ENCODE data around the gene CFTR.

Gene CFTR

GRCh38 chr7:117666689-117667088 lies 186.9 kb downstream of the CFTR start:
- Histone ChIP-seq H3K4me1 (ENCODE audit: insufficient read depth, low read length) (peaks cover 17% of the 10 kb centered on the region), H3K36me3 (ENCODE audit: insufficient read depth, low read length) (no peaks in the 10 kb centered on the region), H3K9ac (ENCODE audit: low read depth, low read length) (no peak overlapping the region), H3K27me3 (ENCODE audit: insufficient read depth, low read length, poor library complexity) (no peaks in the 10 kb centered on the region), H3K4me3 (ENCODE audit: low read depth in 1 of 2, low read length in 2 of 2) (no peak overlapping the region), H2AFZ (ENCODE audit: low read depth, low read length) (no peak overlapping the region), H4K20me1 (ENCODE audit: insufficient read depth, low read length) (no peaks in the 10 kb centered on the region), H3K79me2 (ENCODE audit: insufficient read depth, low read length) (no peaks in the 10 kb centered on the region), H3K4me2 (ENCODE audit: insufficient read depth, low read length) (no peak overlapping the region), H3K9me3 (ENCODE audit: insufficient read depth, low read length, severe bottlenecking) (no peaks in the 10 kb centered on the region), H3K27ac (ENCODE audit: low read length) (no peak overlapping the region)
- TF ChIP-seq CTCF (IDR thresholded peaks at IDR 0.05; ENCODE audit: borderline replicate concordance, extremely low read depth, low read length, poor library complexity, severe bottlenecking) (no peak), EZH2 (IDR thresholded peaks at IDR 0.05; ENCODE audit: borderline replicate concordance, low read depth, low read length, severe bottlenecking) (no peak)
- DNase-seq (no peak), ATAC-seq (ENCODE audit: insufficient read depth, low read depth) (no peak)

- H3K36me3 ChIP-seq (ENCODE audit: insufficient read depth, low read length): no peaks in the 10 kb centered on the region
- H3K4me3 ChIP-seq (ENCODE audit: low read depth in 1 of 2, low read length in 2 of 2): no peak overlapping the region
- H3K9me3 ChIP-seq (ENCODE audit: insufficient read depth, low read length, severe bottlenecking): no peaks in the 10 kb centered on the region
- H3K9ac ChIP-seq (ENCODE audit: low read depth, low read length): no peak overlapping the region
- H3K27ac ChIP-seq (ENCODE audit: low read length): no peak overlapping the region
- no peaks in the 10 kb centered on the region for H4K20me1 ChIP-seq (ENCODE audit: insufficient read depth, low read length)
- ATAC-seq (ENCODE audit: insufficient read depth, low read depth): no peak
- TF ChIP-seq CTCF (IDR thresholded peaks at IDR 0.05; ENCODE audit: borderline replicate concordance, extremely low read depth, low read length, poor library complexity, severe bottlenecking): no peak
- TF ChIP-seq EZH2 (IDR thresholded peaks at IDR 0.05; ENCODE audit: borderline replicate concordance, low read depth, low read length, severe bottlenecking): no peak
- peaks cover 17% of the 10 kb centered on the region for H3K4me1 ChIP-seq (ENCODE audit: insufficient read depth, low read length)
- no peak overlapping the region for H3K4me2 ChIP-seq (ENCODE audit: insufficient read depth, low read length)
- H2AFZ ChIP-seq (ENCODE audit: low read depth, low read length): no peak overlapping the region
- no peaks in the 10 kb centered on the region for H3K27me3 ChIP-seq (ENCODE audit: insufficient read depth, low read length, poor library complexity)
- no peaks in the 10 kb centered on the region for H3K79me2 ChIP-seq (ENCODE audit: insufficient read depth, low read length)
- no peak for DNase-seq
Measured at GRCh38 chr7:117667456-117667855, 187.6 kb downstream of the CFTR start.

- H4K20me1 ChIP-seq (ENCODE audit: insufficient read depth, low read length): no peaks in the 10 kb centered on the region
- no peaks in the 10 kb centered on the region for H3K36me3 ChIP-seq (ENCODE audit: insufficient read depth, low read length)
- no peak overlapping the region for H3K4me3 ChIP-seq (ENCODE audit: low read depth in 1 of 2, low read length in 2 of 2)
- H3K79me2 ChIP-seq (ENCODE audit: insufficient read depth, low read length): no peaks in the 10 kb centered on the region
- peaks cover 2% of the 10 kb centered on the region for H3K9me3 ChIP-seq (ENCODE audit: insufficient read depth, low read length, severe bottlenecking)
- peaks cover 24% of the 10 kb centered on the region for H3K4me1 ChIP-seq (ENCODE audit: insufficient read depth, low read length)
- H2AFZ ChIP-seq (ENCODE audit: low read depth, low read length): no peak overlapping the region
- H3K4me2 ChIP-seq (ENCODE audit: insufficient read depth, low read length): no peak overlapping the region
- no peak for TF ChIP-seq EZH2 (IDR thresholded peaks at IDR 0.05; ENCODE audit: borderline replicate concordance, low read depth, low read length, severe bottlenecking)
- TF ChIP-seq CTCF (IDR thresholded peaks at IDR 0.05; ENCODE audit: borderline replicate concordance, extremely low read depth, low read length, poor library complexity, severe bottlenecking): no peak
- DNase-seq (no peak), ATAC-seq (ENCODE audit: insufficient read depth, low read depth) (no peak)
- no peaks in the 10 kb centered on the region for H3K27me3 ChIP-seq (ENCODE audit: insufficient read depth, low read length, poor library complexity)
- H3K9ac ChIP-seq (ENCODE audit: low read depth, low read length): no peak overlapping the region
- no peak overlapping the region for H3K27ac ChIP-seq (ENCODE audit: low read length)
Measured at GRCh38 chr7:117669818-117670217, 190.0 kb downstream of the CFTR start.

GRCh38 chr7:117672453-117672852 lies 192.6 kb downstream of the CFTR start:
- H3K4me2 ChIP-seq (ENCODE audit: insufficient read depth, low read length): no peak overlapping the region
- no peak for DNase-seq
- no peaks in the 10 kb centered on the region for H3K27me3 ChIP-seq (ENCODE audit: insufficient read depth, low read length, poor library complexity)
- H3K27ac ChIP-seq (ENCODE audit: low read length): no peak overlapping the region
- no peaks in the 10 kb centered on the region for H4K20me1 ChIP-seq (ENCODE audit: insufficient read depth, low read length)
- no peak overlapping the region for H3K4me3 ChIP-seq (ENCODE audit: low read depth in 1 of 2, low read length in 2 of 2)
- no peaks in the 10 kb centered on the region for H3K79me2 ChIP-seq (ENCODE audit: insufficient read depth, low read length)
- H3K9ac ChIP-seq (ENCODE audit: low read depth, low read length): no peak overlapping the region
- ATAC-seq (ENCODE audit: insufficient read depth, low read depth): no peak
- H2AFZ ChIP-seq (ENCODE audit: low read depth, low read length): no peak overlapping the region
- H3K9me3 ChIP-seq (ENCODE audit: insufficient read depth, low read length, severe bottlenecking): peaks cover 2% of the 10 kb centered on the region
- H3K4me1 ChIP-seq (ENCODE audit: insufficient read depth, low read length): peaks cover 27% of the 10 kb centered on the region
- TF ChIP-seq CTCF (IDR thresholded peaks at IDR 0.05; ENCODE audit: borderline replicate concordance, extremely low read depth, low read length, poor library complexity, severe bottlenecking) (no peak), EZH2 (IDR thresholded peaks at IDR 0.05; ENCODE audit: borderline replicate concordance, low read depth, low read length, severe bottlenecking) (no peak)
- no peaks in the 10 kb centered on the region for H3K36me3 ChIP-seq (ENCODE audit: insufficient read depth, low read length)

All from DND-41 (cell line).